K562 (cell line): ENCODE results near the gene SMG6. TPM values are rescaled to one million over a fixed set of nuclear protein-coding genes. Genes with fewer than 3 reads are reported as not detected.

ENCODE experiments used
- ATAC-seq: fragments of 200-7000 bp; cut with Tn5 transposase; 3 replicates; pipeline ENCODE4 v1.9.1; 2020; ENCODE audit warnings: moderate library complexity
- BruUV-seq: library from RNA; stranded (reverse); fragments of 400-500 nt; replicated peaks from 2 replicates; lab custom pipeline; 2021; lab: Mats Ljungman, UMichigan
- CTCF ChIA-PET: fragments of 300-600 bp; formaldehyde crosslinking; extraction: SDS; loops from one replicate; lab custom pipeline; 2021; ENCODE audit warnings: low intra/inter-chr PET ratio; lab: Yijun Ruan, JAX
- POLR2A ChIA-PET: fragments of 300-600, 350-650 bp; sonication (Branson Sonifier 250); formaldehyde crosslinking; extraction: SDS; loops from one replicate; lab custom pipeline; 2021; ENCODE audit warnings: antibody characterized with exemption, inconsistent platforms; lab: Yijun Ruan, JAX
- DNase-seq, 4 experiments: peaks; one replicate each; pipeline versions ENCODE4 v3.0.0 to v3.0.0-alpha.2; 2011 to 2018; ENCODE audit warnings: low spot score in 3 of 4, mixed read lengths in 3 of 4; ENCODE audit errors: extremely low read depth in 1 of 4
- FAIRE-seq: peaks from 2 replicates; lab custom pipeline; 2011; peaks lifted over from hg19 to GRCh38; lab: Jason Lieb, UNC
- H2AFZ ChIP-seq: 2 replicates; pipeline ENCODE4 v1.6.0; 2011; ENCODE audit warnings: low read depth, low read length, control low read depth, inconsistent platforms
- H3K27ac ChIP-seq: fragments of 200-600 bp; 3 replicates; pipeline ENCODE4 v1.8.0; 2011; ENCODE audit warnings: low read depth, mild to moderate bottlenecking, control low read depth, inconsistent platforms, low read length, moderate library complexity, mixed read lengths; ENCODE audit errors: extremely low read depth
- H3K27me3 ChIP-seq, 2 experiments: fragments of 300-600 bp in 1 of 2; 2 replicates in 1 of 2; 3 replicates in 1 of 2; pipeline versions ENCODE4 v1.6.0 to v1.8.0; 2011; ENCODE audit warnings: inconsistent platforms in 2 of 2, low read length in 2 of 2, mild to moderate bottlenecking in 1 of 2, mixed read lengths in 1 of 2, moderate library complexity in 1 of 2; ENCODE audit not compliant: control insufficient read depth in 2 of 2, insufficient read depth in 2 of 2
- H3K36me3 ChIP-seq: fragments of 300-600 bp; 3 replicates; pipeline ENCODE4 v1.8.0; 2011; ENCODE audit warnings: mild to moderate bottlenecking, low read length, inconsistent platforms; ENCODE audit not compliant: control insufficient read depth, insufficient read depth
- H3K4me1 ChIP-seq, 2 experiments: fragments of 200-600 bp in 1 of 2; replicated peaks in 1 of 2; 2 replicates in 1 of 2; 3 replicates in 1 of 2; pipeline versions ENCODE4 v1.5.1 to v1.8.0; 2011; ENCODE audit warnings: inconsistent platforms in 2 of 2, low read length in 2 of 2, mild to moderate bottlenecking in 1 of 2, mixed read lengths in 1 of 2, moderate library complexity in 1 of 2; ENCODE audit not compliant: control insufficient read depth in 2 of 2, insufficient read depth in 2 of 2
- H3K4me2 ChIP-seq: 2 replicates; pipeline ENCODE4 v1.6.1; 2011; ENCODE audit warnings: low read length, control low read depth, inconsistent platforms, mixed read lengths; ENCODE audit not compliant: insufficient read depth
- H3K4me3 ChIP-seq: fragments of 200-600 bp; sonication (generic), shearing (Covaris generic); 2 replicates; pipeline ENCODE4 v1.5.1; 2016; ENCODE audit warnings: control low read depth, inconsistent platforms
- H3K79me2 ChIP-seq: fragments of 200-600 bp; 3 replicates; pipeline ENCODE4 v1.8.0; 2011; ENCODE audit warnings: low read length, inconsistent platforms; ENCODE audit not compliant: control insufficient read depth, insufficient read depth
- H3K9ac ChIP-seq, 2 experiments: 2 replicates each; pipeline versions ENCODE4 v1.6.0 to v1.6.1; 2011; ENCODE audit warnings: low read depth in 2 of 2, low read length in 2 of 2, control low read depth in 1 of 2, inconsistent platforms in 1 of 2, mild to moderate bottlenecking in 1 of 2, mixed read lengths in 1 of 2; ENCODE audit not compliant: insufficient read depth in 1 of 2
- H3K9me1 ChIP-seq: one replicate; pipeline ENCODE4 v1.6.0; 2011; ENCODE audit warnings: inconsistent platforms, mild to moderate bottlenecking, low read length, moderate library complexity; ENCODE audit not compliant: control insufficient read depth, insufficient read depth
- H3K9me3 ChIP-seq: replicated peaks from 2 replicates; pipeline ENCODE4 v1.5.1; 2011; ENCODE audit warnings: low read depth, low read length, inconsistent platforms; ENCODE audit not compliant: control insufficient read depth, insufficient read depth
- H4K20me1 ChIP-seq: replicated peaks from 2 replicates; pipeline ENCODE4 v1.6.1; 2011; ENCODE audit warnings: low read length, inconsistent platforms, mixed read lengths; ENCODE audit not compliant: control insufficient read depth, insufficient read depth
- CBX1 ChIP-seq: sonication (generic); IDR thresholded peaks from 2 replicates; pipeline ENCODE4 v1.6.1; 2016; ENCODE audit warnings: antibody characterized with exemption, low read depth, mild to moderate bottlenecking
- CHD1 ChIP-seq: fragments of 200-600 bp; sonication (generic); IDR thresholded peaks from one replicate; pipeline ENCODE4 v1.6.1; 2012; ENCODE audit warnings: mild to moderate bottlenecking, moderate library complexity, low read length, inconsistent platforms
- GABPB2 ChIP-seq: fragments of 250-450 bp; sonication (Bioruptor Pico); conservative IDR thresholded peaks from 2 replicates; pipeline ENCODE4 v1.5.1; 2021; ENCODE audit warnings: mild to moderate bottlenecking
- POLR3A ChIP-seq: IDR thresholded peaks from 2 replicates; pipeline ENCODE4 v1.6.1; 2011; ENCODE audit warnings: borderline replicate concordance, mild to moderate bottlenecking, moderate library complexity; ENCODE audit not compliant: insufficient read length, insufficient read depth; ENCODE audit errors: extremely low read depth
- SREBF2 ChIP-seq: sonication (generic); formaldehyde crosslinking; IDR thresholded peaks from 2 replicates; pipeline ENCODE4 v1.4.0; 2020; ENCODE audit warnings: mild to moderate bottlenecking, missing genetic modification reagents
- STAG1 ChIP-seq: sonication (generic); formaldehyde crosslinking; IDR thresholded peaks from 2 replicates; pipeline ENCODE4 v1.5.0; 2020; ENCODE audit warnings: missing genetic modification reagents, borderline replicate concordance
- ZKSCAN1 ChIP-seq: fragments of 150-350 bp; IDR thresholded peaks from 2 replicates; pipeline ENCODE4 v1.6.1; 2016; ENCODE audit warnings: low read depth, low read length
- ZNF766 ChIP-seq: fragments of 200-800 bp; sonication (Bioruptor generic); conservative IDR thresholded peaks from 2 replicates; pipeline ENCODE4 v1.6.1; 2016; ENCODE audit warnings: missing genetic modification characterization, missing compliant biosample characterization
- WGBS: fragments of 100-300 bp; shearing (Covaris generic); methylation state at CpG from one replicate; pipeline ENCODE4 v1.1.6; 2016; ENCODE audit warnings: low coverage, mixed read lengths; ENCODE audit not compliant: insufficient coverage; ENCODE audit errors: missing lambda C conversion rate; 5-methylcytosine and 5-hydroxymethylcytosine counted together
- in situ Hi-C: fragments of 300-500 bp; cut with MboI; formaldehyde crosslinking; loops from 4 replicates; pipeline ENCODE4 v1.15.0; 2018; ENCODE audit warnings: inconsistent platforms, mixed read lengths
- intact Hi-C: fragments of 100-400 bp; cut with micrococcal nuclease; formaldehyde crosslinking; loops from 2 replicates; pipeline ENCODE4 v1.14.2; 2022
- polyA plus RNA-seq, 8 experiments: library from polyadenylated mRNA; depleted of rRNA in 4 of 8; stranded (reverse) in 5 of 8; unstranded in 3 of 8; fragments of >200 nt; fragmentation: Nextera tagmentation in 2 of 8; fragmentation: Illumina TruSeq in 1 of 8; extraction: Ambion mirVana in 2 of 8; extraction: Trizol in 1 of 8; gene quantifications; 2 replicates each; pipeline versions ENCODE4 v1.2.1 to v1.2.3, GENCODE V29; 2011 to 2014; ENCODE audit warnings: inconsistent platforms in 1 of 8, missing spikeins in 1 of 8
- total RNA-seq, 7 experiments: library from RNA; depleted of rRNA in 6 of 7; stranded (reverse); fragments of >200 nt in 6 of 7; fragmentation: Illumina TruSeq in 2 of 7; extraction: Trizol in 2 of 7; gene quantifications; 2 replicates each; pipeline versions ENCODE4 v1.2.1 to v1.2.3, GENCODE V29; 2011 to 2021; ENCODE audit warnings: low replicate concordance in 1 of 7
- TF ChIP-seq, protein P1 (sequence below): fragments of 450-650 bp; formaldehyde crosslinking; IDR thresholded peaks from 2 replicates; pipeline ENCODE4 v1.4.0; 2022; ENCODE audit warnings: missing genetic modification characterization

The SMG6 gene
- total and polyA plus RNA-seq, 9 of the 15 experiments (the other 6 are each of a cell fraction or from before 2014, with no cell fraction given), result 0.44 to 13.9 (median 6.0) TPM

DNA sequence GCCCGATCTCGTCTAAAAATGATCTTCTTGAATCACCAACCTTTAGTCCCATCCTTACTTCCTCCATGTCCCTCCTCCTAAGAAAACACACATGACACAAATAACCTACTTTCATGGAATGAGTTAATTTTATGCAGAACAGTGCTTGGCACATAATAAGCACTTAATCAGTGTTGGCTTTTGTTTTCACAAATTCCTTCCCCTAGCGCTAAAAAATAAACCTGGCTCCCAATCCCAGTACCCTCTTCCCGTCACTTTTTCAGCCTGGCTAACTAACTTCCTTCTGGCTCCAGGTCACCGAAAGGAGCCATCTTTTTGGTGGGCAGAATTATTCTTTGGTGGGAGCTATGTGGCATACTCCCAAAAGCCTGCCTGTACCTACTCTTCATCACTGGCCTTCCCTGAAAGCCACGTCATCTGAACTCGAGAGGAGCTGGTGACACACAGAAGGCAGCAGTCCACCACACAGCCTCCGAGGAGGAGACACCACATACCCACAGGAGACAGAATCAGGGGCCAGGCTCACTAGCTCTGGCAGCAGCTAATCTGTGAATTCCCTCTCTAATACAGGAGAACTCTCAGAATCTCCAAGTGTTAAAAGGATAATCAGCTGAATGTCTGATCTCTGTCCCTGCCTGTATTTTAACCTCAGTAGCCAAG, 114.5 kb downstream of the SMG6 start:
- Histone ChIP-seq H3K27me3 (no peaks in the 10 kb centered on the region), H3K9me1 (peaks cover 3% of the 10 kb centered on the region), H3K36me3 (peaks cover 2% of the 10 kb centered on the region; the same call in 1 of the 3 replicates), H4K20me1 (no peaks in the 10 kb centered on the region), H3K79me2 (no peaks in the 10 kb centered on the region), H3K4me3 (no peak overlapping the region), H2AFZ (no peak overlapping the region), H3K9me3 (no peaks in the 10 kb centered on the region), H3K27ac (no peak overlapping the region), H3K4me2 (no peak overlapping the region), H3K9ac (no peak overlapping the region), H3K4me1 (peaks cover 0 to 16% of the 10 kb centered on the region in 2 experiments; a peak in 3 of 5 replicates)
- in situ Hi-C loops (no loop called here), intact Hi-C loops (no loop called here)
- TF ChIP-seq, protein P1, sequence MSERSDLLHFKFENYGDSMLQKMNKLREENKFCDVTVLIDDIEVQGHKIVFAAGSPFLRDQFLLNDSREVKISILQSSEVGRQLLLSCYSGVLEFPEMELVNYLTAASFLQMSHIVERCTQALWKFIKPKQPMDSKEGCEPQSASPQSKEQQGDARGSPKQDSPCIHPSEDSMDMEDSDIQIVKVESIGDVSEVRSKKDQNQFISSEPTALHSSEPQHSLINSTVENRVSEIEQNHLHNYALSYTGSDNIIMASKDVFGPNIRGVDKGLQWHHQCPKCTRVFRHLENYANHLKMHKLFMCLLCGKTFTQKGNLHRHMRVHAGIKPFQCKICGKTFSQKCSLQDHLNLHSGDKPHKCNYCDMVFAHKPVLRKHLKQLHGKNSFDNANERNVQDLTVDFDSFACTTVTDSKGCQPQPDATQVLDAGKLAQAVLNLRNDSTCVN (CRISPR knock-in tag), result no peak
- no peak for TF ChIP-seq STAG1 (CRISPR knock-in tag)
- DNase-seq (no peak), FAIRE-seq (no peak), ATAC-seq (no peak)
- WGBS, result 92% methylated on average over 8 of the region's 8 CpGs
- POLR2A ChIA-PET, result no interaction called here
- CTCF ChIA-PET, result no interaction called here
- no TSS peak for BruUV-seq

DNA sequence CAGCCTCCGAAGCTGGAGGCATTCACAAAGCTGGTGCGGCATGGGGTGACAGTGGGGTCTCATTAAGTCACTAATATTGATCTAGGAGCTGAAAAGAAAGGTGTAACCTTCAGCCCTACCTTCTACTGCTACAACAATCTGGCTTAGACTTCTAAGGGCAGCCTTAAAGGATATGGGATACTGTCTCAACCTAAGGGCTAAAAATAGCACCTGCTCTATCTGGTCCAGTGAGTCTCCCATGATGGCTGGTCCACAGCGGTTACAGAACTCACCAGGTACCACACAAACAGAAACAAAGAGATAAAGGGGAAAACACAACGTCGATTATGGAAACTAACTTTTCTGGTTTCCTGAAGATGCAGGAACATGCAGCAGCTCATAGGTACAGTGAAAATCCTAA, 115.8 kb downstream of the SMG6 start:
- WGBS, result 60% methylated on average over 5 of the region's 5 CpGs

More for the DNA sequence above, 115.8 kb downstream of the SMG6 start:
- no peak overlapping the region for H3K9ac ChIP-seq
- in situ Hi-C loops, result no loop called here
- peaks cover 3% of the 10 kb centered on the region for H3K9me1 ChIP-seq
- ChIA-PET POLR2A (interaction anchor here (0.6 kb wide), 1 partner anchor 644 kb away, joined by 3 read pairs; no protein-coding TSS in a partner anchor), CTCF (no interaction called here)
- intact Hi-C loops, result no loop called here
- no peaks in the 10 kb centered on the region for H3K9me3 ChIP-seq
- H3K4me1 ChIP-seq, result peaks cover 0 to 16% of the 10 kb centered on the region in 2 experiments; a peak in 3 of 5 replicates
- TF ChIP-seq CBX1, result no peak
- TF ChIP-seq ZKSCAN1, result no peak
- TF ChIP-seq CHD1, result no peak
- no peak for TF ChIP-seq SREBF2 (CRISPR knock-in tag)
- TF ChIP-seq ZNF766 (CRISPR knock-in tag), result no peak
- TF ChIP-seq GABPB2 (CRISPR knock-in tag), result no peak
- TF ChIP-seq POLR3A, result no peak
- no peak for DNase-seq
- no peak overlapping the region for H3K4me2 ChIP-seq
- no peaks in the 10 kb centered on the region for H3K79me2 ChIP-seq
- H3K27me3 ChIP-seq, result no peaks in the 10 kb centered on the region
- no peak for FAIRE-seq
- peaks cover 2% of the 10 kb centered on the region; the same call in 1 of the 3 replicates for H3K36me3 ChIP-seq
- no peak overlapping the region for H3K4me3 ChIP-seq
- BruUV-seq, result no TSS peak
- ATAC-seq, result no peak
- H3K27ac ChIP-seq, result no peak overlapping the region
- no peaks in the 10 kb centered on the region for H4K20me1 ChIP-seq
- no peak overlapping the region for H2AFZ ChIP-seq
